IMR-90 (cell line): ENCODE results near the gene LDLRAD4. TPM values are rescaled to one million over a fixed set of nuclear protein-coding genes. Genes with fewer than 3 reads are reported as not detected.

ENCODE experiments used
- ATAC-seq: fragments of 200-7000 bp; cut with Tn5 transposase; 2 replicates; pipeline ENCODE4 v1.9.1; 2020; ENCODE audit warnings: low read depth, mild to moderate bottlenecking, moderate library complexity
- BruUV-seq: library from RNA; stranded (reverse); fragments of 400-500 nt; replicated peaks from 2 replicates; lab custom pipeline; 2021; lab: Mats Ljungman, UMichigan
- CTCF ChIA-PET: fragments of 300-600 bp; formaldehyde crosslinking; extraction: SDS; loops from one replicate; lab custom pipeline; 2021; ENCODE audit warnings: antibody characterized with exemption; lab: Yijun Ruan, JAX
- POLR2A ChIA-PET: fragments of 300-600 bp; sonication (Branson Sonifier 250); formaldehyde crosslinking; loops from one replicate; lab custom pipeline; 2022; ENCODE audit warnings: antibody characterized with exemption; ENCODE audit not compliant: unreplicated experiment; lab: Charles Lee
- DNase-seq: peaks from one replicate; pipeline ENCODE4 v3.0.0; 2013
- H2AFZ ChIP-seq: replicated peaks from 2 replicates; pipeline ENCODE3; 2013; ENCODE audit warnings: low read length, mild to moderate bottlenecking; ENCODE audit not compliant: poor library complexity
- H2AK5ac ChIP-seq: 2 replicates; pipeline ENCODE4 v1.6.1; 2013; ENCODE audit warnings: low read depth, low read length, inconsistent platforms
- H2AK9ac ChIP-seq: replicated peaks from 2 replicates; pipeline ENCODE3; 2013; ENCODE audit warnings: mild to moderate bottlenecking, low read depth, low read length, moderate library complexity; ENCODE audit not compliant: poor library complexity
- H2BK120ac ChIP-seq: 2 replicates; pipeline ENCODE4 v1.6.1; 2013; ENCODE audit warnings: low read depth, low read length, inconsistent platforms
- H2BK15ac ChIP-seq: 3 replicates; pipeline ENCODE4 v1.6.1; 2013; ENCODE audit warnings: low read depth, low read length, inconsistent platforms
- H2BK20ac ChIP-seq: 2 replicates; pipeline ENCODE4 v1.6.1; 2013; ENCODE audit warnings: low read depth, mild to moderate bottlenecking, inconsistent platforms, low read length, moderate library complexity
- H2BK5ac ChIP-seq: 2 replicates; pipeline ENCODE4 v1.6.1; 2013; ENCODE audit warnings: mild to moderate bottlenecking, low read depth, low read length, inconsistent platforms; ENCODE audit not compliant: poor library complexity, severe bottlenecking
- H3K14ac ChIP-seq: replicated peaks from 2 replicates; pipeline ENCODE4 v1.6.1; 2013; ENCODE audit warnings: low read depth, low read length, inconsistent platforms
- H3K18ac ChIP-seq: 2 replicates; pipeline ENCODE4 v1.6.1; 2013; ENCODE audit warnings: low read depth, low read length, control low read depth
- H3K23ac ChIP-seq: 2 replicates; pipeline ENCODE4 v1.6.1; 2013; ENCODE audit warnings: low read depth, low read length, inconsistent platforms
- H3K27ac ChIP-seq: 2 replicates; pipeline ENCODE4 v1.5.1; 2013; ENCODE audit warnings: mild to moderate bottlenecking, control low read depth, low read length; ENCODE audit not compliant: insufficient read depth
- H3K27me3 ChIP-seq: 2 replicates; pipeline ENCODE4 v1.6.1; 2013; ENCODE audit warnings: low read length; ENCODE audit not compliant: control insufficient read depth, insufficient read depth
- H3K36me3 ChIP-seq: 2 replicates; pipeline ENCODE4 v1.6.1; 2013; ENCODE audit warnings: low read length, mixed read lengths; ENCODE audit not compliant: control insufficient read depth, insufficient read depth
- H3K4ac ChIP-seq: 2 replicates; pipeline ENCODE4 v1.6.1; 2013; ENCODE audit warnings: low read depth, low read length, inconsistent platforms
- H3K4me1 ChIP-seq: 2 replicates; pipeline ENCODE4 v1.6.1; 2013; ENCODE audit warnings: low read length, mixed read lengths; ENCODE audit not compliant: control insufficient read depth, insufficient read depth
- H3K4me2 ChIP-seq: 2 replicates; pipeline ENCODE4 v1.6.1; 2013; ENCODE audit warnings: low read depth, mild to moderate bottlenecking, control low read depth, low read length, moderate library complexity
- H3K4me3 ChIP-seq: 2 replicates; pipeline ENCODE4 v1.5.1; 2013; ENCODE audit warnings: low read depth, mild to moderate bottlenecking, control low read depth, low read length, moderate library complexity; ENCODE audit not compliant: insufficient read depth
- H3K56ac ChIP-seq: 2 replicates; pipeline ENCODE4 v1.6.1; 2013; ENCODE audit warnings: low read length, inconsistent platforms; ENCODE audit not compliant: insufficient read depth; ENCODE audit errors: extremely low read depth
- H3K79me1 ChIP-seq, 2 experiments: 2 replicates each; pipeline ENCODE4 v1.6.1; 2013; ENCODE audit warnings: low read length in 2 of 2, inconsistent platforms in 1 of 2, low read depth in 1 of 2
- H3K9ac ChIP-seq: 2 replicates; pipeline ENCODE4 v1.6.1; 2013; ENCODE audit warnings: low read depth, low read length, control low read depth
- H3K9me1 ChIP-seq: 2 replicates; pipeline ENCODE4 v1.6.1; 2013; ENCODE audit warnings: low read length, inconsistent platforms; ENCODE audit not compliant: insufficient read depth
- H3K9me3 ChIP-seq: 2 replicates; pipeline ENCODE4 v1.6.1; 2013; ENCODE audit warnings: low read length; ENCODE audit not compliant: control insufficient read depth, insufficient read depth
- H4K20me1 ChIP-seq: 2 replicates; pipeline ENCODE4 v1.6.1; 2013; ENCODE audit warnings: low read length, inconsistent platforms; ENCODE audit not compliant: insufficient read depth
- H4K5ac ChIP-seq: 2 replicates; pipeline ENCODE4 v1.6.1; 2013; ENCODE audit warnings: mild to moderate bottlenecking, low read depth, low read length, control low read depth
- H4K8ac ChIP-seq, 2 experiments: 2 replicates each; pipeline ENCODE4 v1.6.1; 2013; ENCODE audit warnings: low read depth in 2 of 2, low read length in 2 of 2, control low read depth in 1 of 2, inconsistent platforms in 1 of 2
- H4K91ac ChIP-seq: 2 replicates; pipeline ENCODE4 v1.6.1; 2013; ENCODE audit warnings: low read depth, low read length, inconsistent platforms; ENCODE audit not compliant: insufficient read depth
- BHLHE40 ChIP-seq: fragments of 150-350 bp; IDR thresholded peaks from 2 replicates; pipeline ENCODE4 v1.6.1; 2016; ENCODE audit warnings: mild to moderate bottlenecking, low read depth, low read length
- FOS ChIP-seq: fragments of 150-350 bp; IDR thresholded peaks from 2 replicates; pipeline ENCODE4 v1.6.1; 2016; ENCODE audit warnings: low read depth, low read length
- MAZ ChIP-seq: IDR thresholded peaks from 2 replicates; pipeline ENCODE4 v1.6.1; 2012; ENCODE audit warnings: low read depth, mild to moderate bottlenecking, low read length, improper control_type of control experiment, moderate library complexity, borderline replicate concordance
- WGBS, 2 experiments: methylation state at CpG; one replicate each; pipeline versions ENCODE4 v1.1.5 to v1.1.7; 2013; ENCODE audit warnings: missing lambda C conversion rate in 2 of 2; ENCODE audit not compliant: insufficient read length in 1 of 2; ENCODE audit errors: extremely low coverage in 2 of 2; 5-methylcytosine and 5-hydroxymethylcytosine counted together
- dilution Hi-C: fragments of 300-500 bp; cut with HindIII; formaldehyde crosslinking; loops from one replicate; pipeline ENCODE4 v1.14.3; 2018; ENCODE audit warnings: low sequenced_read_pairs; ENCODE audit not compliant: unreplicated experiment
- in situ Hi-C: fragments of 300-500 bp; cut with MboI; formaldehyde crosslinking; loops from 3 replicates; pipeline ENCODE4 v1.14.3; 2019; ENCODE audit warnings: low sequenced_read_pairs, inconsistent platforms, mixed read lengths
- intact Hi-C: fragments of 100-400 bp; cut with micrococcal nuclease; formaldehyde crosslinking; loops from 2 replicates; pipeline ENCODE4 v1.10.0; 2022
- polyA plus RNA-seq, 3 experiments: library from polyadenylated mRNA; depleted of rRNA; stranded (reverse); fragments of >200 nt; gene quantifications; 2 replicates each; pipeline ENCODE4 v1.2.3, GENCODE V29; 2012; ENCODE audit warnings: low replicate concordance in 1 of 3
- total RNA-seq: library from RNA; depleted of rRNA; stranded (reverse); fragments of >200 nt; gene quantifications from 2 replicates; pipeline ENCODE4 v1.2.3, GENCODE V29; 2012

LDLRAD4 gene
- total and polyA plus RNA-seq, 2 of the 4 experiments (the other 2 are of a cell fraction), result not detected

- no peak overlapping the region for H3K27ac ChIP-seq
- no peaks in the 10 kb centered on the region for H4K20me1 ChIP-seq
- ChIA-PET POLR2A (no interaction called here), CTCF (no interaction called here)
- H3K18ac ChIP-seq, result no peak overlapping the region
- H3K36me3 ChIP-seq, result no peaks in the 10 kb centered on the region
- no peak overlapping the region for H2BK5ac ChIP-seq
- H3K4ac ChIP-seq, result no peak overlapping the region
- no peak overlapping the region for H4K5ac ChIP-seq
- H2AFZ ChIP-seq, result no peak overlapping the region
- ATAC-seq (no peak), DNase-seq (no peak)
- no peak overlapping the region for H3K9ac ChIP-seq
- H3K9me1 ChIP-seq, result no peaks in the 10 kb centered on the region
- BruUV-seq, result no TSS peak
- WGBS, 2 experiments, result 80% methylated on average over 1 of the region's 6 CpGs; no CpG with 5 or more reads in 1 of the 2 experiments
- intact Hi-C loops, result no loop called here
- H3K4me1 ChIP-seq, result no peaks in the 10 kb centered on the region
- H3K4me2 ChIP-seq, result no peak overlapping the region
- H3K14ac ChIP-seq, result no peak overlapping the region
- H2BK120ac ChIP-seq, result no peak overlapping the region
- no peak overlapping the region for H3K4me3 ChIP-seq
- H3K9me3 ChIP-seq, result no peaks in the 10 kb centered on the region
- no peak overlapping the region for H4K8ac ChIP-seq
- no peak overlapping the region for H2BK15ac ChIP-seq
- no peak overlapping the region for H3K56ac ChIP-seq
- no peak overlapping the region for H4K91ac ChIP-seq
- TF ChIP-seq BHLHE40 (no peak), FOS (no peak), MAZ (no peak)
- H2AK9ac ChIP-seq, result no peak overlapping the region
- H3K79me1 ChIP-seq, result no peaks in the 10 kb centered on the region
- in situ Hi-C loops, result no loop called here
- dilution Hi-C loops, result no loop called here
- no peak overlapping the region for H2AK5ac ChIP-seq
- no peaks in the 10 kb centered on the region for H3K27me3 ChIP-seq
- no peak overlapping the region for H3K23ac ChIP-seq
- no peak overlapping the region for H2BK20ac ChIP-seq
Observed at GRCh38 chr18:13337369-13337768, 118.8 kb downstream of the LDLRAD4 start.
